Left renal cortex interstitium (tissue), 4 donors: ENCODE results near the gene RGS6. TPM values are rescaled to one million over a fixed set of nuclear protein-coding genes. Genes with fewer than 3 reads are reported as not detected.

Experiments used
- DNase-seq, 4 donors: peaks; one replicate each; pipeline ENCODE4 v3.0.0-alpha.2; 2013; ENCODE audit warnings: low read depth in 4 of 4, low spot score in 2 of 4, missing footprints in 1 of 4
- polyA plus RNA-seq, 4 donors: library from polyadenylated mRNA; unstranded; fragments of 120-200 nt; gene quantifications; one replicate each; pipeline ENCODE4 v1.2.1, GENCODE V29; 2013; ENCODE audit not compliant: insufficient read length in 4 of 4

RGS6 gene
- polyA plus RNA-seq, 4 donors = 1.1 to 1.9 (median 1.4) TPM

- DNase-seq = no peak
Observed at GRCh38 chr14:72539661-72540315, 607.6 kb downstream of the RGS6 start.

DNA sequence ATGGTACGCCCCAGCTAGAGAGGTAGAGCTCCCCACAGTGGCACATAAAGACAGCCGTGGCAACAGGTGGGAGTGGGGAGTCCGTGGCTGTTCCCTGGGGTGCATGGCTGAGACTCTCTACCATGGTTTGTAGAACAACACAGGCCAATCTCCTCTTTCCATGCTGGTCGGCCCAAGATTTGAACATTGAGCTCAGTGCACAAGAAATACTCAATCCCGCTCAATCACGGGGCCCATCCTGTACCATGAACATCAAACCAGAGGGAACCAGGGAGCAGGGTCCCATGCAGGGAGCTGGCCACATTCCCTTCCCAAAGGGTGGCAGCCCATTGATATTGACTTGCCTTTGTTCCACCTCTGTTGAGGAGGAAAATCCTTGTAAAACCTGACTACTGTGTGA lies 608.6 kb downstream of the RGS6 start:
- no peak for DNase-seq

DNA sequence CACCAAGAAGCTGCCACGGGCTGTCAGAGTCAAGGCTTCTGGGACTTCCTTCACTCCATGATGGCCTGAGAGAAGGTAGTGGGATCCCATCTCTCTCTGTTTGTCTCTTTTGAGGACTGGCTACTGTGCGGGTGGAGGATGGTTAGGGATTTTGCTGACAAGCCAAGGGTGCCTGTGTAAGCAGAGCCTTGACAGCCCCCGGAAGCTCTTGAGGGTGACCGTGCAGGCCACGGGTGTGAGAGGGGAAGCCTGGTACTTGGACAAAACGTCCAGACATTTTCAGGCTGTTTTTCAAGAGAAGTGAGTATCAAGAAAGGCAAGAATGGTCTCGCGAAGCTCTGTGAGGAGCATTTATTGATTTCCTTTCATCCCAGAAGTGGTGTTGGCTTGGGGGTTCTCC lies 609.3 kb downstream of the RGS6 start:
- DNase-seq = no peak

- DNase-seq = no peak
Observed at GRCh38 chr14:72543341-72543740, 611.1 kb downstream of the RGS6 start.

GRCh38 chr14:72544615-72545387 lies 612.6 kb downstream of the RGS6 start:
- DNase-seq = no peak

DNA sequence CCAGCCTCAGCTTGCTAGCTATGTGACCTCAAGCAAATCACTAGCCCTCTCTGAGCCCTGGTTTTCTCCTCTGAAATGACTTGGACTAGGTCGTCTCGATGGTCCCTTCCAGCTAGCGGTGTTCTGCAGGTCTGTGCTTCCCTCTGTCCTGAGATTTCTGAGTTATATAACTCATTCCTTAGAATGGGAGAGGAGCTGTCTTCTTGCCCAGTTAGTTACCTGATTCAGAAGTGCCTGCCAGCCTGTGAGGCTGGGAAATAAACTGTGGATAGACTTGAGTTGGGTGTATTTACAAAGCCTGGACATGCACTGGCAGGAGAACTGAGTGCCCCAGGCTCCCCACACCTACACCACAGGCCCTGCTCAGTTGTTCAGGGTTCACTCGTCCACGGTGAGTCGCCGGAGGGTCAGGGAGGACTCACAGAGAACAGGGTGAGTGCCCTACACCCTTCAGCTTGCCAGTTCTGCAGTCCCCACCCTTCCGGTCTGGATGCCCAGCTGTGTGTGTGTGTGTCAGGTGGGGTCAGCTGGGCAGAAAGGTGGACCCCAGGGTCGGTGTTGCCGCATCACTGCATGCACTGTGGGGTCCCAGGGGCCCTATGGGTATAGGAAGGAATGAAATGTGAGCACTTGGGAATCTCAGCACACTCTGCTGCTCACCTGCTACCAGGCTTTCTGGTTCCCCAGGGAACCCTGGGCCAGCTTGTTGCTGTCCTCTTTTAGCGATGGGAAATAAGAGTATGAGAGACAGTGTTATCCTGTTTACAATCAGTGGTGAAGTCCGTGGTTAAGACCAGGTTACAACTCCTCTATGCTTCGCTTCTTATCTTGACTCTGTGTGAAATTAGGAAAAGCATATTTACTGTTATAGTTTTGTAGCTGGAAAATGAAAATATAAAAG lies 613.4 kb downstream of the RGS6 start:
- no peak for DNase-seq

DNA sequence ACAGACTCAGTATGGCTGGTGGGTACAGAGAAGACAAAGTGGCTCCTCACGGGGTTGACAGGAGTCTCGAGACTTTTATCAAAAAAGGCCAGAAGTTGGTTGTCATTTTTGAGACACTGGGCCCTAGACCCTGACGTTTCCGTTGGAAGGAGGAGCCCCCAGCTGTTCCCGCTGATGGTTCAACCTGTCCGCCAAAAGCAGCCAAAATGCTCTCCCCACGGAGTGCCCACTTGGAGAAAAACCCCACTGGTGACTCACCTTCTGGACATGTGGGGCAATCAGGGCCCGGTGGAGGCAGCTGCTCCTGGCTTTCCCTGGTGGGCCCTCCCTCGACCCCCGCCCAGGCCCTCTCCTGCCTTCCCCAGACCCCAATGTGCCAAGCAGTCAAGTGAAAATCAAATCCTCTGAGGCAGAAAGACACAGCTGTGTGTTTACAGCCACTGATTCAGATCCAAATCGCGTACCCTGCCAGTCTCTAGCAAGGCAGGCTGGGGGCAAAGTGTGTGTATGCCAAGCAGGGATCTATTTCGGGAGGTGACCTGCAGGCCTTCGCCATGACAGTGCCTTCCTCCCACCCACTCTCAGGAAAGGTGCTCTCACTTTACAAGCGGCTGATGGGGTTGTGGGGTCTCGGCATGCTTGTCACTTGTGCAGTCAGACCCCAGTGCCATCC lies 614.3 kb downstream of the RGS6 start:
- DNase-seq = no peak

DNA sequence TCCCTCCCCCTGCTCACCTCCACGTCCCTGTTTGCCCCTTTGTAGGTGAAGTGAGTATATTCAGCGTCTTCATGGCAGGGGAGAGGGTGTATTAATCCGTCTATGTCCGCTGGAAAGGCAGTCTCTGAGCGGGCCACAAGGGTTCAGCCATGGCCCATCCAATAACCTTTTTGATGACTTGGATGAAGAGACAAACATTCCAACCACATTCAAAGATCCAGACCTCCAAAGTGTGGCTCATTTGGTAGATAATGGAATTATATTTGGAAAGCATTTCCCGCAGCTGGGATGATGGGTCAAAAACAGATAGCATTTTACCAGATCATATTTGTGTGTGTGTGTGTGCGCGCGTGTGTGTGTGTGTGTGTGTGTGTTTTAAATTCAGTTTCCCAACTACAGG lies 615.8 kb downstream of the RGS6 start:
- DNase-seq = no peak

- no peak for DNase-seq
Observed at GRCh38 chr14:72549026-72549425, 616.8 kb downstream of the RGS6 start.

- no peak for DNase-seq
Observed at GRCh38 chr14:72549854-72550253, 617.6 kb downstream of the RGS6 start.

- DNase-seq = no peak
Observed at GRCh38 chr14:72550513-72550912, 618.3 kb downstream of the RGS6 start.

GRCh38 chr14:72552236-72552635 lies 620.0 kb downstream of the RGS6 start:
- no peak for DNase-seq

DNA sequence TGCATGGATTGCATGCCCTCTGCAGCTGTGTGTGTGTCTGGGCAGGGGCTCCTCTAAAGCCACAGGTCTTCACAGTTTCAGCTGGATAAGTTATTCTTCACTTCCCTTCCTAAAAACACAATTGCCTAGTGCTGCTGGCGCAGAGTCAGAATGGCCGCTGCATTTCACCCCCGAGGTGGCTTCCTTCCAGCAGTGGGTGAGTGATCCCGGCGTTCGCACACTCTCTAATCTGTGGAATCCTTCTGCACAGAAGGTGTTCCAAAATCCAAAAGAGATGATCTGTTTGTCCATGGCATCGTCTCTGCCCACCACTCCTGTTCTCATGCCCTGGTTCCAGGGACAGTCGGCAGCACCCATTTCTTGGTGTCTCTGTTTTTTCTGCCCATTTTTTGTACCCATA lies 620.9 kb downstream of the RGS6 start:
- DNase-seq = no peak

DNA sequence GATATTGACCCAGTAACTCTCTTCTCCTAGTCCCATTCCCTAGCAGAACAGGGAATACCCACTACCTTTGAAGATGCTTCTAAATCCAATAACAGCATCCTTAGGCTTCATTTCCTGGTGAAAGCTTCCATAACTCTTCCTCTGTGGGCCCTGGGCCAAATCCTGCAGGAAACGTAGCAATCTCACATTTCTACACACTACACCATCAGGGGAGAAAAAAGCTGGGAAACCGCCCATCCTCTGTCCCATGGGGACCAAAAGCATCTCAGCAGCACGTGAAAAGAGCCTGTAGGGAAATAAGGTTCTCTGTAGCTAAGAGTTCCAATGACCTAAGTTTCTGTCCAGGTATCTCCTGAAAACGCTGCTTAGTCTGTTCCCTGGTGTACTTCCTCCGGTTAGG lies 621.4 kb downstream of the RGS6 start:
- DNase-seq = no peak

DNA sequence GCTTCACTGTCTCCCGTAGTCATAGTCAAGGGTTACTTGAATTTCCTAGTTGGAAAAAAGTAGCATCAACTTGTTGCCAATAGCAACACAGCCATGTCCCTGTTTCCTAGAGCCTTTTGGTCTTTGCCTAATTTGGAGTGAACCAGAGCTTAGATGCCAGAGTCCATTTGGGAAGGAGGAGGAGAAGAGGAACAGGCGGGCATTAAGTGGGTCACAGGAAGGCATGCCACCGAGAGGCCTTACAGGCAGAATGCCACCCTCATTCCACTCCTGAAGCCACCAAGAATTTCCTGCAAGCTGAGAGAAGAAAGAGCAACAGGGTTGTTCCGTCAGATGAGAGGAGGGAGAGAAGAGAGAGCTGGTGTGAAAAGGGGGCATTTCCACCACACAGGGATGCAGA lies 622.2 kb downstream of the RGS6 start:
- no peak for DNase-seq

DNA sequence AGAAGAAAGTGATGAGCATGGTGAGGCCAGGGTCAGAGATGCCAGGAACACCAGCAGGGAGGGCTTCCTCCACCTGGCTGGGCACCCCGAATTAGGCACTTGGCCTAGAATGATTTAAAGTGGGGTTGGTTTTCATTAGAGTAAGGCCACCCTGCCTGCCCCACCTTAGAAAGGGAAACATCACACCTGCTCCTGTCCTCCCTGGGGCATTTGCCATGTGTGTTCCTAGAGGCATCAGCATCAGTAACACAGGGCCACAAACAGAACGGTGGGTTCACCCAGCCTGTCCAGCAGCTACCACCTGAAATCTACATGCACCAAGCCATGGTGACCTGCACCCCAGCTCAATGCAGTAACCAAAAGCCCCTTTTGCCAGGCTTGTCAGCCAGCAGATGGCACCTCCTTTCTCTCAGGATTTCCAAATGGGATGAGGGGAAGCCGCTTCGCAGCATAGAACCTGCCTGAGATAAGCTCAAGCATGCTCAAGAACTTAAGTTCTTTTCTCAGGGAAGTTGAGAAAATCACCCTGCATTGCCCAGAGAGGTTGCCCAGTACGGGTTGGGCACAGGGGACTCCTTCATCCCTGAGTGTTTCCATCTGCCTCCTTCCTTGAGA lies 622.9 kb downstream of the RGS6 start:
- no peak for DNase-seq

DNA sequence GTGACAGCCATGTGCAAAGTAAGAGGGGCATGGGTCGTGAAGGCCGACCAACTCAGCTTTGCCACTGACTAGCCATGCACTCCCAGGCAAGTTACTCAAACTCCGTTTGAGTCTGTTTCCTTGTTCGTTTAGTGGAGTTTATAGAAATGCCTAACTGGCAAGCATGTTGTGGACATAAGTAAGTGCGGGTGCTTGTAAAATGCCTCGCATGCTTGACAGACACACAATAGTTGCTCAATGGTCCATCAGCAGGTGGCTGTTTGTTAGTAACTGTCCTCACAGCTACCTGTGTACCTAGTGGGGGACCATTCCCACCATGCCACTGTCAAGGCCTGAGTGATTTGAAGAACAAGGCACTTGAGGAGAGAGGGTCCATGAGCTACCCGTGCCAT lies 623.4 kb downstream of the RGS6 start:
- DNase-seq = no peak

DNA sequence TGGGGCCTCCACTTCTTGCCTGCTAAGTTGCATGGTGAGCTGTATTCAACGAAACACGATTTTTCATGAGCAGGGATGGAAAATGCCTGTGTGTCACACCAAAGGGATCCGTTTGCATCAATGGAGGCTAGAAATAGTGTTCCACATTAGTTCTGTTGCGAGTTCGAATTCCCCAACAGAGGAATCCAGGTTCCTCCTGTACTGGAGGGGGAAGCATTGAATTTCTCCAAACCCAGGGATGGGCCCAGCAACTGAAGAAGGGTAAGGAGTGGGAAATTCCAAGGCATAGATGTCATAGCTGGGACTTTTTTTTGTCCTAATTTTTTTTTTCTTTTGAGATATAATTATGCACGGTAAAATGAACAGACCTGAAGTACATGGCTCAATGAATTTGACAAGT lies 625.4 kb downstream of the RGS6 start:
- DNase-seq = no peak

DNA sequence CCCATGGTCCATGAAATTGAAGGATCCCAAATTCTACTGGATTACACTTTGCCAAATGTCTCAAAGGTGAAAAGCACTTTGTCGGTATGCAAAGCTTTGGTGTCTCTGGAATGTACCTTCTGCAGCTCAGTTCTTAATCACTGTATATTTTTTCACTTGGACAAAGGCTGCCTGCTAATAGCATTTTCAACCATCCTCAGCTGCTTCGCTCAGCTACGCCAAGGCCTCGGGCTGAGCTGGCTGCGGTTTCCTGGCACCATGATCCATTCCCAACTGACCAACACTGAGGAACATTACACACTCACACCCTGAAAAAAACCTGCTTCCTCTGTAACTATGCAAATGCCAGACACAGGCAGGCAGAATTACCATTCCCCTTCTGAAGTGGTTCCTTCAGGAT lies 626.5 kb downstream of the RGS6 start:
- DNase-seq = no peak

- DNase-seq = no peak
Observed at GRCh38 chr14:72559202-72559601, 627.0 kb downstream of the RGS6 start.
